GM18870 (cell line): Measurements from ENCODE around the gene CORO1C.

Source experiments
- ATAC-seq: cut with Tn5 transposase; IDR thresholded peaks from one replicate; pipeline ENCODE4 v1.9.1; 2021; ENCODE audit warnings: moderate library complexity; ENCODE audit not compliant: unreplicated experiment

Gene CORO1C

DNA sequence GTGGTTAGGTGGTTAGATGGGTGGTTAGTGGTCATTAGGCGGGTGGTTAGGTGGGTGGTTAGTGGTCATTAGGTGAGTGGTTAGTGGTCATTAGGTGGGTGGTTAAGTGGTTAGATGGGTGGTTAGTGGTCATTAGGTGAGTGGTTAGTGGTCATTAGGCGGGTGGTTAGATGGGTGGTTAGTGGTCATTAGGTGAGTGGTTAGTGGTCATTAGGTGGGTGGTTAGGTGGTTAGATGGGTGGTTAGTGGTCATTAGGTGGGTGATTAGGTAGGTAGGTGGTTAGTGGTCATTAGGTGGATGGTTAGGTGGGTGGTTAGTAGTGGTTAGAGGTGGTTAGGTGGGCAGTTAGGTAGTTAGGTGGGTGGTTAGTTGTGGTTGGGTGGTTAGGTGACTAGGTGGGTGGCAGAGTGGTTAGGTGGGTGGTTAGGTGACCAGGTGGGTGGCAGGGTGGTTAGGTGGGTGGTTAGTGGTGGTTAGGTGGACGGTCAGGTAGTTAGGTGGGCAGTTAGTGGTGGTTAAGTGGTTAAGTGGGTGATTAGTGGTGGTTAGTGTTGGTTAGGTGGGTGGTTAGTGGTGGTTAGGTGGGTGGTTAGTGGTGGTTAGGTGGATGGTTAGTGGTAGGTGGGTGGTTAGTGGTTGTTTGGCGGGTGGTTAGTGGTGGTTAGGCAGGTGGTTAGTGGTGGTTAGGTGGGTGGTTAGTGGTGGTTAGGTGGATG lies 125.5 kb downstream of the CORO1C start:
- no peak for ATAC-seq

- no peak for ATAC-seq
Measured at GRCh38 chr12:108605000-108605689, 126.2 kb downstream of the CORO1C start.

DNA sequence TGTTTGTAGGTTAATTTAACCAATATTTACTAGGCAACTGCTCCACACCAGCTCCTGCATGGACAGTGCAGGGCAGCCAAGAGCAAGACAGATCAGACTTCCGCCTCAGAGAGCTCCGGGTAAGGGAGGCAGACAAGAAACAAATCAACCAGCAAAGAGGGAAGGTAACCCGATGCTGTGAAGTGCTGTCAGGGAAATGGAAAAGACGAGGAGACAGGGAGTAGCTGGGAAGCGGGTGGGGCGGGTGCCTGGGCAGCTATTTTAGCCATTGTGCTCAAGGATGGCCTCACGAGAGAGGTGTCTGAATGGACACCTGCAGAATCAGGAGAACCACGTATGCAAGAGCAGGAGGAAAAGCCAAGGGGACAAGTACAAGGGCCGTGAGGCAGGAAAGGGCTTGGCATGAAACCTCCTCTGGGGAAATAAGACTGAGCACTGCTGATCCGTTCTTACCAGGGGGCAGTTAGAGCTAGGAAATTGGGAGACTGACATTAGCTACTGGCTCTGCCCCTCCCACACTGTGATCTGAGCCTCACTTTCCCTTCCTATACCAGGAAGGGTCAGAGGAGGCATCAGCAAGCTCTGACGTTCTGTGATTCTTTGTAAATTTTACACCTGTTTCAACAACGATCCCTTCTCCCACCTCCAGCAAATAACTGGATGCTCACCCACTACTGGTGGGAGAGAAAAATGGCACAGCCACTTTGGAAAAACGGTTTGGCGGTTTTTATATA lies 126.9 kb downstream of the CORO1C start:
- ATAC-seq: no peak

DNA sequence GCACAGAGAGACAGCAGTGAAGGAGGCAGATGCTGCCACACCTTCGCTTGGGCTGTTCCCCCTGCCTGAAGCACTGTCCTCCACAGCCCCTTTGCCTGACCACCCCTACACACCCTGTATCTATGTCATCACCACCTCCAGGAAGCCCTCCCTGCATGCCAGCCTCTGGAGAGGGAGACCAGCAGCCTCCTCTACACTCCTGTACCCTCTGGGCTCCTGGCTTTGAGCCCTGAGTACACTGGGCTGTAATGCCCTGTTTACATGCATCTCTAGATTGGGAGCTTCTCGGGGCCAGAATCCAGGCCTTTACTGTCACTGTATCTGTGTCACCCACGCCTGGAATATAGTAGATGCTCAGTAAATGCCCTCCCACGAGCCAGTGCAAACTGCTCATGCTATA lies 127.6 kb downstream of the CORO1C start:
- ATAC-seq: no peak

- no peak for ATAC-seq
Measured at GRCh38 chr12:108602976-108603704, 128.2 kb downstream of the CORO1C start.

- no peak for ATAC-seq
Measured at GRCh38 chr12:108602209-108602705, 129.1 kb downstream of the CORO1C start.

- ATAC-seq: no peak
Measured at GRCh38 chr12:108600702-108601007, 130.7 kb downstream of the CORO1C start.

GRCh38 chr12:108599948-108600701 lies 131.2 kb downstream of the CORO1C start:
- no peak for ATAC-seq

DNA sequence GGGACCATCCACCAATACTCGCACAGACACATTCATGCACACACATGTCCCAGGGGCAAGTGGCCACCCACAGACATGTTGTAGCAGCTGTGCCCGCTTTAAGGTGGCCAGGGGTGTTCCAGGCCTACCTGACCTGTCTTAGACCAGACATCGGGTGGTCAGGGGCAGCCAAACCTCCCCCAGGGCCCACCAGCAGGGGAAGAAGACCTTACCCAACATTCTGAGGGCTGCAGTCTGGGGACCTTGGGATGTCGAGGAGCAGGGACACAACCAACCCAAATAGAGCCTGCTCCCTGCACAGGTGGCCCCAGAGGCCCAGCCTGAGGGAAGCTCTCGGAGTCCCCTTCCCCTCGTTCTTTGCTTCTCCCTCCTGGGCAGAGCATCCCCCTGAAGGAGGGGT lies 131.8 kb downstream of the CORO1C start:
- ATAC-seq: no peak

DNA sequence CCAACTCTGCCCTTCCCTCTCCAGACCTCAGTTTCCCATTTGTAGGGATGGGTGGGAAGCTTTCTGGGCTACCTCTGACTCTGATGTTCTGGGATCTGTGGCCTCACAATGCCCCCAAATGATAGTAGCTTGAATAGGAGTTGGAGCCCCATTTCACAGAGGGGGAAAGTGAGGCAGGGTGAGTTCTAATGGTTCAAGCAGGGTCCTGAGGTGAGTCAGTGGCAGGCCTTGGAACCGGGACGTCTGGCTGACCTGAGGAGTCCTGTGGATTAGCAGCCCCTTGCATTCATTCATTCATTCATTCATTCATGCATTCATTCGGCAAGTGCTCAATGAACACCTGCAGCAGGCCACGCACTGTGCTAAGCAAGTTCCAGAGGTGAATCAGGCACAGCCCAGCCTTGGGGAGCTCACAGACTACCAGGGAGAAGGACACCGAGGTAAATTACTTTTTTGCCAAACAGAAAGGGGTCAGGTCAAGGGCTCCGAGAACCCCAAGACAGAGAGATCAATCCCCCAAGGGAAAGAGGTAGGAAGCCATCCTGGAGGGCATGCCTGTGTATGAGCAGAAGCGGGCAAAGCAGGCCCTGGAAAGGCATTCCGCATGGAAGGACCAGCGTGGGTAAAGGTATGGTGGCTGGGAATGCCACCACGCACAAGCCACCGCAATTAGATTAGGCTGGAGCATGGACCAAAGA lies 132.6 kb downstream of the CORO1C start:
- no peak for ATAC-seq

GRCh38 chr12:108597559-108598471 lies 133.5 kb downstream of the CORO1C start, which contains the start of gene TMEM119:
Gene TMEM119 (minus strand): TSS chr12:108598084. CDS start chr12:108592383, 5,701 bp downstream.
- ATAC-seq: no peak

DNA sequence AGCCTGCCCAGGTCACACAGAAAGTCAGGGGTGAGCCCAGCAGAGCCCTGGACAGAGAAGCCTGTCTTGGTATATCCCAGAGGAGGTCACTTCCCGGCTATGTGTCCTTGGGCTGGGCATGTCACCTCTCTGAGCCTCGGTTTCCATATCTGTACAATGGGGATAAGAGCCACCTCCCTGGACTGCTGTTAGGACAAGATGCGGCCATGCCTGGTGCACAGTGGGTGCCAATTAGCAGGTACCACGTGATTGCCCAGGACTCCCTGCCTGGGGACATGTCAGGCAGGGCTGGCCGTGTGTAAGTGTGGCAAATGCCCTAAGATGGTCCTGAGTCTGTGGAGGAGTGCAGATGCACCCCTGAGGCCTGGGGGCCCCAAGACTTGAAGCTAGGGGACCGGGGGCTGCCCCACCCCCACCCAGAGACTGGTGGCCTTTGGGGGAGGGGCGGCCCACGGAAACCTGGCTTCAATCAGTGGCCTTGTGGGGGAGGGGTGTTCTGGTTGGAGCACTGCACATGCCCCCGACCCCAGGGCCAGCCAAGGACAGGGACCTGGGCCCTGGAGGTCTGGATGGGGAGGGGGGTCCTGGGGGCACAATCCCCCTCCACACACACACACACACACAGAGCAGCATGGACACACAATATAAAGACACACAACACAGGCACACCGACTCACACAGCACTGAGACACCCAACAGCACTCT lies 134.3 kb downstream of the CORO1C start:
- ATAC-seq: no peak

DNA sequence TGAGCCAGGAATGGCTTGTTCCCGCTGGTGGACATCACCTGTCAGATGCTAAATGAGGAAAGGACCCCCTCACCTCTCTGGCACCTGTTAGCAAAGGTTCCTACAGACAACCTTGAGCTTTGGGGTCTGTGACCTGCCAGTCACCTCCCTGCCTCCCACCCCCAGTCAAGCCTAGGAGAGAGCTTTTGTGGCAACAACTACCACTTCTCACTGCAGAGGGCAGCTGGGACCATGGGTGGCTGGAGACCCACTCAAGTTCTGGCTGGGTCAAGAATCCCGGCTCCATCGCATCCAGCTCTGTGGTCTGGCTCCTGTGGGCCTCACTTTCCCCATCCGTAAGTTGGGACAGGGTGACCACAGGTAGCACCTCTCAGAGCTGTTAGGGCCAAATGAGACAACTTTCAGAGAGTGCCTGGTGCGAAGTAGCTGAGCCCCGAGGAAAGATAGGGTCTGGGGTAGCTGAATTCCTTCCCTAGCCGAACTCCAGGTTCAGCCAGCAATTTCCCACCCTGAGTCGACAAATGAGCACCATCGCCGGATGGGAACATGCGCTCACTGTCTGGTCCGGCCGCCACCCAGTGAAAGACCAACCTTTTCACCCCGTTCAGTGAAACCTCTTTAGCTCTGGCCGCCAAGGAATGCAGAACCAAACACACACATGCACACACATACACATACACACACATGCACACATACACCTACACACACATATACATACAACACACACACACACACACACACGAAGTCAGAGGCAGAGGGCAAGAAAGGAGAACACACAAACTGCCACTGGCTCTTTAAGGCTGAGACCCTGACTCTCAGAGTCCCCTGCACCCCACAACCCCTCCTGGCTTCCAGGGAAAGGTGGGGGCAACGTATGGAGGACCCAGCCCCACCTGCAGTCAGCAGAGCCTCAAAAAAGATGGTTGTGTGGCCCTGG lies 135.3 kb downstream of the CORO1C start:
- ATAC-seq: no peak
